Esophagus (tissue), 2 donors: ENCODE data around the gene SMIM7. TPM values are rescaled to one million over a fixed set of nuclear protein-coding genes. Genes with fewer than 3 reads are reported as not detected.
A peak's percentile ranks its signal among the peaks of the same experiment; 100 is the strongest.

Source experiments
- H3K27ac ChIP-seq, 2 donors: one replicate each; pipeline ENCODE4 v1.5.1; 2013; ENCODE audit warnings: low read depth in 2 of 2, mild to moderate bottlenecking in 2 of 2, inconsistent platforms in 1 of 2, low read length in 1 of 2, moderate library complexity in 1 of 2
- H3K27me3 ChIP-seq, 2 donors: one replicate each; pipeline ENCODE4 v1.6.1; 2013; ENCODE audit warnings: low read length in 2 of 2, control low read depth in 1 of 2, mild to moderate bottlenecking in 1 of 2; ENCODE audit not compliant: insufficient read depth in 2 of 2, control insufficient read depth in 1 of 2
- H3K36me3 ChIP-seq, 2 donors: one replicate each; pipeline ENCODE4 v1.6.1; 2013; ENCODE audit warnings: low read length in 1 of 2; ENCODE audit not compliant: control insufficient read depth in 2 of 2, insufficient read depth in 2 of 2
- H3K4me1 ChIP-seq, 2 donors: one replicate each; pipeline ENCODE4 v1.6.1; 2013; ENCODE audit warnings: low read length in 1 of 2; ENCODE audit not compliant: control insufficient read depth in 2 of 2, insufficient read depth in 2 of 2
- H3K4me3 ChIP-seq, 2 donors: one replicate each; pipeline ENCODE4 v1.5.1; 2013; ENCODE audit warnings: low read length in 2 of 2, mild to moderate bottlenecking in 2 of 2, low read depth in 1 of 2, moderate library complexity in 1 of 2
- H3K9me3 ChIP-seq, 2 donors: one replicate each; pipeline ENCODE4 v1.6.1; 2013; ENCODE audit warnings: mild to moderate bottlenecking in 2 of 2, low read depth in 1 of 2, low read length in 1 of 2, moderate library complexity in 1 of 2; ENCODE audit not compliant: control insufficient read depth in 2 of 2, insufficient read depth in 1 of 2
- WGBS, 2 donors: extraction: QIAGEN DNeasy Blood & Tissue Kit; methylation state at CpG; one replicate each; pipeline ENCODE4 v1.1.7; 2013; 5-methylcytosine and 5-hydroxymethylcytosine counted together
- polyA plus RNA-seq, 2 donors: library from polyadenylated mRNA; stranded (reverse); fragments of 200-250 nt; gene quantifications; one replicate each; pipeline ENCODE4 v1.2.3, GENCODE V29; 2013
- donor health status: healthy with polysubstance abuse.
- donor health status: Bipolar disorder and iron deficiency.

The SMIM7 gene
- polyA plus RNA-seq, 2 donors: 41.3 to 52.0 TPM

DNA sequence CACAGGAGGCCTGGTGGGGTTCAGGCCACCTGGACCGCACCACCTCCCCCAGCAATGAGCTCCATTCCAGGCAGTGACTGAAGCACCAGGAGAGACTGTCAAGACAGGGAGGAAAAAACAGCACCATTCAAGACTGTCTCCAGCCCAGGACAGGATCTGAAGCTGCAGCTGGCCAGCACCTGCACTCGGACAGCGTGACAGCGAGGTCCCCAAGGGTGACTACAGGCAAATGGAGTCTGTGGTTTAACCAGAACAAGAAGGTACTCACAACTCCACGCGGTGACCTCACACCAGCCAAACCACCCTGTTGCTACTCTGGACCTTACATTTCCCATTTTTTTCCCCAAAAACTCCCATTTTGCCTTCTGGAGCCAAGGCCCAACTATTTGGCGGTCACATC, 41.7 kb downstream of the SMIM7 start:
- Histone ChIP-seq H3K27ac (no peak overlapping the region), H3K4me1 (peaks cover 17 to 24% of the 10 kb centered on the region in 2 donors), H3K27me3 (no peaks in the 10 kb centered on the region), H3K36me3 (peaks cover 0 to 2% of the 10 kb centered on the region in 2 donors), H3K9me3 (no peaks in the 10 kb centered on the region), H3K4me3 (no peak overlapping the region)
- WGBS, 2 donors: 92 to 93% methylated on average over 7 of the region's 7 CpGs

DNA sequence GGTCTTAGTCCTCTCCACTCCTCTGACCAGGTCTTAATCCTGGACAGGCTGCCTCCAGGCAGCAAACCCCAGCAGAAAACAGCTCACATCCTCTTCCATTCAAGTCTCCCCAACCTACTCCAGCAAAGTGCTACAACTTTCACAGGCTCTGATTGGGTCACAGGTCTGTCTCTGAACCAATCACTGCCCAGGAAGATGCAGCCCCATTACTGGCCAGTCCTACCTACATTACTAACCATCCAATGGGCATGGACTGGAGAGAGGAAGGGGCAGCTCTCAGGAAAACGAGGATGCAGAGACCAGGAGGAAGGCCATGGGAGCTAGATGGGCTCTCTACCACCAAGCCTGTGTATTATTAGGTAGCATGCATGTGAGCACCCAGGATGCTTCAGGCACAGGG, 44.1 kb downstream of the SMIM7 start:
- Histone ChIP-seq H3K36me3 (no peaks in the 10 kb centered on the region), H3K27ac (no peak overlapping the region), H3K4me3 (no peak overlapping the region), H3K27me3 (no peaks in the 10 kb centered on the region), H3K4me1 (peaks cover 17 to 27% of the 10 kb centered on the region in 2 donors), H3K9me3 (no peaks in the 10 kb centered on the region)
- WGBS, 2 donors: 40 to 45% methylated on average over 1 of the region's 1 CpG

DNA sequence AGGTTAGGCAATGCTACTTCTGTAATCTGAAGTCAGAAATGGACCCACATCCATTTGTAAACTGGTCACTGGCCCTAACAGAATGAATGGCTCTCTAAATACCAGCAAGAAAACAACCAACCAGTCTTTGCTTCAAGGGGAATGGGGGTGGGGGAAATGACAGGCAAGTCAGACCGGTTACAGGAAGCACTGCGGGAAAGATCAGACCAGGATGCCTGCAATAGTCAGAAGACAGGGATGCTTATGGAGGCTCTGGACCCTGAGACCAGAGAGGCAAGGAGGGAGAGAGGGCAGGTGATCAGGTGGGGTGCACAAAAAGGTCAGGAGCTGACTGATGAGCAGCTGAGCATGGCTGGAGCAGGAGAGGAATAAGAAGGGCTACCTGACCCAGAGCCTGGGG, 45.0 kb downstream of the SMIM7 start:
- 41 to 43% methylated on average over 2 of the region's 2 CpGs for WGBS, 2 donors
- Histone ChIP-seq H3K4me1 (peaks cover 16 to 23% of the 10 kb centered on the region in 2 donors), H3K4me3 (no peak overlapping the region), H3K27ac (no peak overlapping the region), H3K27me3 (no peaks in the 10 kb centered on the region), H3K9me3 (no peaks in the 10 kb centered on the region), H3K36me3 (no peaks in the 10 kb centered on the region)

DNA sequence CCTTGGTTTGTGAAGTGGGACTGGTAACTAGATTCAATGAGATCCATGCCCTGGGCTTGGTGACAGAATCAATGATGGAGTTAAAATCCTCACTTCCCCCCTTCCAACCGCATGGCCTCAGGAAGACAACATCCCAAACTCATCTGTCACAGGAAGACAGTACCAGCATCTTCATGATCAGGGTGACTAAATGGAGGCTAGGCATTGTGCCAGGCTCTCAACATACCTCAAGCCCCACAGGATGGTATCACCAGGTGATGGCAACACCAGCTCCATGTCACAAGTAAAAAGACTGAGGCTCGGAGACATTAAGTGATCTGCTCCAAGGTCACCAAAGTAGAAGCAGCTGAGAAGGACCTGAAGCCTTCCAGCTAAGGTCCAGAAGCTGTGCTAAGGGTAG, 46.1 kb downstream of the SMIM7 start:
- H3K4me1 ChIP-seq: peaks cover 5 to 16% of the 10 kb centered on the region in 2 donors

DNA sequence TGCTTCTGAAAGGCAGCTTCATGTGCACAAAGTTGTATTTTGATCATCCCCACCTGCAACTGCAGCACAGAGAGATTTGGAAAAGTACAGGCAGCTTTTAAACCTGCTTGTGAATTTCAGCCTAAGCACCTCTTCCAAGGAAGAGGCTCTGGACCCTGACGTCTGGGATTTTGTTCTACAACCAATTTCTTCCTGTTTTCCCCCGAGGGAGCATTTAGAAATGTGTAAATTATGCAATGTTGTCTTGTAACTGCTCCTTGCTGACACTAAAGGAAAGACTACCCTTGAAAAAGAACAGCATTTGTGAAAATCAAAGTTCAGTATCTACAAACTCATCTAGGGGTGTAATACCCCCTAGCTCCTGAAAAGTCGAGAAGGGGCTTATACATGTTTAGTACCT, 47.3 kb downstream of the SMIM7 start:
- WGBS, 2 donors: 53 to 54% methylated on average over 3 of the region's 3 CpGs
- H3K9me3 ChIP-seq: no peaks in the 10 kb centered on the region
- H3K4me1 ChIP-seq: peaks cover 6 to 20% of the 10 kb centered on the region in 2 donors
- no peak overlapping the region for H3K27ac ChIP-seq
- no peaks in the 10 kb centered on the region for H3K27me3 ChIP-seq
- no peak overlapping the region for H3K4me3 ChIP-seq
- no peaks in the 10 kb centered on the region for H3K36me3 ChIP-seq

More for the DNA sequence above, 46.1 kb downstream of the SMIM7 start:
- H3K9me3 ChIP-seq: no peaks in the 10 kb centered on the region
- no peaks in the 10 kb centered on the region for H3K27me3 ChIP-seq
- H3K36me3 ChIP-seq: no peaks in the 10 kb centered on the region
- H3K4me3 ChIP-seq: no peak overlapping the region
- no peak overlapping the region for H3K27ac ChIP-seq
- 81 to 82% methylated on average over 2 of the region's 2 CpGs for WGBS, 2 donors

DNA sequence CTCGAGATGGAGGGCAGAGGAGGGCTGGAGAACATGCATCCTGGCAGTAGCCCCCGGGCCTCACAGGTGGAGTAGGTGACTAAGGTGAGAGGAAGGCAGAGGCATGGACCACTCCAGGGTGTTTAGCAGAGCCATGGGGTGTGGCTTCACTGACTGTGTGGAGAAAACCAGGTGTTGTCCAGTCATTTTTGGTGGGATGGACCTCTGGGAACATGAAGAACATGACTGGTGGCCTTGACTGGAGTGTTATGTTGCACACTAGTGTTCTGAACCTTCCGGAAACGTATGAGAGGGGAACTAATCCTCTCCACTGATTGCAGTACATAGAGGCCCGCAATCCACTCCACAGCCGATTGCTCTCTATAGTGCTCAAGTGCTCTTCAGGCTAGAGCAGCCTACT, 48.8 kb downstream of the SMIM7 start:
- 95 to 98% methylated on average over 6 of the region's 6 CpGs for whole genome bisulfite sequencing, 2 donors
- H3K4me3 ChIP-seq: no peak overlapping the region
- H3K27me3 ChIP-seq: no peaks in the 10 kb centered on the region
- H3K4me1 ChIP-seq: peaks cover 6 to 16% of the 10 kb centered on the region in 2 donors
- H3K36me3 ChIP-seq: no peaks in the 10 kb centered on the region
- H3K27ac ChIP-seq: no peak overlapping the region
- H3K9me3 ChIP-seq: no peaks in the 10 kb centered on the region

DNA sequence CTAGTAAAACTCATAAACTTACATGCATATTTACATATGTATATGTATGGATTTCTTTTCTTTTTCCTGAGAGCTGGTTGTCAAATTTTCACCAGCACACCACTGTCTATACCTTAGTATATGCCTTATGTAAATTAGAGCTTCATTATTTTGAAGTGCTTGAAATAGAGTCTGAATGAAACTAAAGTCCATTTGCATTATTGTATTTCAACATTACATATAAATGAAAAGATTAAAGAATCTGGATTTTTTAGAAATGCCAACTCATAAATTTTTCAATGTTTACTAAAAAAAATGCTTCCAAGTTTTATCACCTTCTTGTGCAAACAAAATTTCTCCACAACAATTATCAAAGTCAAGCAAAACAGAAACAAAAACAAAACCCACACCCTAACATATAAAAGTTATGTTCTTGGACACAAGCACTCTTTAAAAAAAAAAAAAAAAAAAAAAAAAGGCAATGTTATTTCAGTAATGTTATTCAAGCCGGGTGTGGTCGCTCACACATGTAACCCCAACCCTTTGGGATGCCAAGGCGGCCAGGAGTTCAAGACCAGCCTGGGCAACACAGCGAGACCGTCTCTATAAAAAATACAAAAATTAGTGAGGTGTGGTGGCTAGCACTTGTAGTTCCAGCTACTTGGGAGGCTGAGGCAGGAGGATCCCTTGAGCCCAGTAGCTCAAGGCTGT, 50.3 kb downstream of the SMIM7 start:
- Histone ChIP-seq H3K36me3 (no peaks in the 10 kb centered on the region), H3K27me3 (no peaks in the 10 kb centered on the region), H3K9me3 (no peaks in the 10 kb centered on the region), H3K4me3 (no peak overlapping the region), H3K27ac (no peak overlapping the region), H3K4me1 (peaks cover 6 to 15% of the 10 kb centered on the region in 2 donors)
- whole genome bisulfite sequencing, 2 donors: 86% methylated on average over 5 of the region's 5 CpGs

DNA sequence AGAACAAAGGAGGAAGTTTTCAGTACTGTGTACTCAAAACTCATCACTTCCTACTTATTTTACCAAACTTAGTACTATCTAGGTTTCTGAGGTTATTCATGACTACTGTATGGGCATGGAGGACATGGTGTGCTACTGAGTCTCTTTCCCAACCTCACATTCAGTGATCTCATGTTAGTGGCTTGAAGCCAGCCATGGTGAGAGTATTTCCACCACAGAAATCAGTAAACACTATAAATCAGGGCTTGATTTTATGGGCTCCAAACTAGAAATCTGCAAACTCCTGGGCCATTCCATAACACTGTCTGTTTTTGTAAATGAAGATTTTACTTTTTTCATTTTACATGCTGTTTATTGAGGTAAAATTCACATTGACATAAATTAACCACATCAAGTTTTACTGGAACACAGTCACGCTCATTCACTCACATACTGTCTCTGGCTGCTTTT, 51.6 kb downstream of the SMIM7 start:
- H3K4me1 ChIP-seq: peaks cover 6 to 15% of the 10 kb centered on the region in 2 donors
- WGBS, 2 donors: 87 to 100% methylated on average over 1 of the region's 1 CpG

DNA sequence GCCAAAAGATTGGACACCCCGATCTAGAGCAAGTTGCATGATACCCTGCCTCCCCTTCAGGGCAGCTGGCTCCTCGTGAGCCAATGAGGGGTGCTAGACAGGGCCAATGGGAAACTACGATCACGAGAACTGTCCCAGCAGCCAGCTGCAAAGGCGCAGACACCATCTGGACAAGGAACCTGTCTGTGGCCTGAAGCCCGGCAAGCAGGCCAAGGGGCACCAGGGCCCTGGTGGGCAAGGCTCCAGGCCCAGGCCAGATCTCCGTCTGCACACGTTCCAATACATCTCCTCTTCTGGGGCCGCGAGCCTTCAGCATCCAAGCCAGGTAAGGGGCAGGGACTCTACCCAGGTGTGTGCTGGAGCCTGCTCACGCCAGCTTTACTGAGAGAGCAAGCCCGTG, 52.1 kb downstream of the SMIM7 start:
- Histone ChIP-seq H3K27me3 (no peaks in the 10 kb centered on the region), H3K4me3 (no peak overlapping the region), H3K36me3 (no peaks in the 10 kb centered on the region), H3K27ac (peak overlapping the region; percentile 39 to 85), H3K9me3 (no peaks in the 10 kb centered on the region), H3K4me1 (peaks cover 6 to 15% of the 10 kb centered on the region in 2 donors)
- 81 to 85% methylated on average over 12 of the region's 12 CpGs for WGBS, 2 donors

More for the DNA sequence above, 51.6 kb downstream of the SMIM7 start:
- no peaks in the 10 kb centered on the region for H3K27me3 ChIP-seq
- no peak overlapping the region for H3K4me3 ChIP-seq
- no peaks in the 10 kb centered on the region for H3K36me3 ChIP-seq
- no peaks in the 10 kb centered on the region for H3K9me3 ChIP-seq
- H3K27ac ChIP-seq: peak overlapping the region; percentile 39 to 85

DNA sequence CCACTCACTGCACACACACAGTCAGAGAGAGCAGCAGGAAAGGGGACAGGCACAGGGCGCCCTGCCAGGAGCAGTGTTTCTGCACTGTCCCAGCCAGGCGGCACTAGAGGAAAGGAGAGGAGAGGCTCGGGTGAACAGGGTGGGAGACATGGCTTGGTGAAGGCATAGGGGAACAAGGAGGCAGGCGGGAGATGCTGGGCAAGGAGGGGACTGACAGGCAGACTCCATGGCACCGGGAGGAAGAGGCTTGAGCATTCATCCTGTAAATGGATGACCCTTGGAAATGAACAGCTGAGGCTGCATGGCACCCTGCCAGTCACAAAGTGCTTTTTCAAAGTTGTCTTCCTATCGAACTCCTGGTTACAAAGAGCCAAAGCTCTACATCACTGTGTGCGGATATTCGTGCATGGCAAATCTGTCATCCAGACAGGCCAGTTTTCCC, 54.4 kb downstream of the SMIM7 start:
- 57 to 68% methylated on average over 8 of the region's 8 CpGs for WGBS, 2 donors
- Histone ChIP-seq H3K9me3 (no peaks in the 10 kb centered on the region), H3K27me3 (no peaks in the 10 kb centered on the region), H3K27ac (peak overlapping the region in 1 of 2 donors; percentile 47), H3K4me3 (no peak overlapping the region), H3K4me1 (peaks cover 6 to 10% of the 10 kb centered on the region in 2 donors), H3K36me3 (no peaks in the 10 kb centered on the region)
